Left ventricle myocardium inferior (tissue), 1 donor: Measurements from ENCODE around the gene THNSL1. TPM values are rescaled to one million over a fixed set of nuclear protein-coding genes. Genes with fewer than 3 reads are reported as not detected.

Experiments
- DNase-seq: peaks from one replicate; pipeline ENCODE4 v3.0.0-alpha.2; 2020
- H3K27ac ChIP-seq: fragments of 200-600 bp; replicated peaks from 2 replicates; pipeline ENCODE4 v1.8.0; 2021
- H3K27me3 ChIP-seq: fragments of 200-600 bp; 2 replicates; pipeline ENCODE4 v1.8.0; 2021; ENCODE audit warnings: low read depth
- H3K36me3 ChIP-seq: fragments of 200-600 bp; 2 replicates; pipeline ENCODE4 v1.8.0; 2021
- H3K4me1 ChIP-seq: fragments of 200-600 bp; 2 replicates; pipeline ENCODE4 v1.8.0; 2021
- H3K4me3 ChIP-seq: fragments of 200-600 bp; 2 replicates; pipeline ENCODE4 v1.8.0; 2021; ENCODE audit warnings: mild to moderate bottlenecking, moderate library complexity
- H3K9me3 ChIP-seq: fragments of 200-600 bp; replicated peaks from 2 replicates; pipeline ENCODE4 v1.8.0; 2021
- CTCF ChIP-seq: fragments of 200-600 bp; IDR thresholded peaks from 2 replicates; pipeline ENCODE4 v1.8.0; 2021; ENCODE audit warnings: antibody characterized with exemption, mild to moderate bottlenecking, borderline replicate concordance
- intact Hi-C: fragments of 100-400 bp; cut with micrococcal nuclease; formaldehyde crosslinking; loops from one replicate; pipeline ENCODE4 v1.11.0; 2022
- total RNA-seq: library from RNA; stranded (reverse); fragmentation: NEBNext Ultra II Directional; extraction: Animal tissue kit (Norgen Biotek cat#: 25700); gene quantifications from one replicate; pipeline ENCODE4 v1.2.1, GENCODE V29; 2021
- donor health status: DM: no; HTN: yes; CAD: no; lungs with severe emphysema.

THNSL1 gene
- total RNA-seq, 1 donor from 2014 or later: 5.3 TPM

- DNase-seq: no peak
- H3K9me3 ChIP-seq: no peaks in the 10 kb centered on the region
- H3K36me3 ChIP-seq: no peaks in the 10 kb centered on the region
- TF ChIP-seq CTCF: peak; percentile 33
- no peaks in the 10 kb centered on the region for H3K27me3 ChIP-seq
- H3K4me1 ChIP-seq: peaks cover 13% of the 10 kb centered on the region
- no peak overlapping the region for H3K4me3 ChIP-seq
- H3K27ac ChIP-seq: no peak overlapping the region
- intact Hi-C loops: loop anchor here (10.0 kb wide), 1 partner anchor 345 kb away; no protein-coding TSS in a partner anchor
Observed at GRCh38 chr10:24989867-24990266, 26.5 kb upstream of the THNSL1 start.

- Histone ChIP-seq H3K36me3 (no peaks in the 10 kb centered on the region), H3K27me3 (no peaks in the 10 kb centered on the region), H3K27ac (no peak overlapping the region), H3K9me3 (no peaks in the 10 kb centered on the region), H3K4me1 (peaks cover 10% of the 10 kb centered on the region), H3K4me3 (no peak overlapping the region)
- DNase-seq: no peak
- TF ChIP-seq CTCF: no peak
- intact Hi-C loops: no loop called here
Observed at GRCh38 chr10:24991298-24991697, 25.1 kb upstream of the THNSL1 start.

GRCh38 chr10:24992512-24993133 lies 23.8 kb upstream of the THNSL1 start:
- no peak for TF ChIP-seq CTCF
- Histone ChIP-seq H3K9me3 (no peaks in the 10 kb centered on the region), H3K27ac (no peak overlapping the region), H3K36me3 (no peaks in the 10 kb centered on the region), H3K27me3 (no peaks in the 10 kb centered on the region), H3K4me3 (no peak overlapping the region), H3K4me1 (peaks cover 10% of the 10 kb centered on the region)
- DNase-seq: no peak
- intact Hi-C loops: no loop called here

GRCh38 chr10:24993237-24993958 lies 23.0 kb upstream of the THNSL1 start:
- Histone ChIP-seq H3K9me3 (no peaks in the 10 kb centered on the region), H3K4me1 (peaks cover 10% of the 10 kb centered on the region), H3K27ac (no peak overlapping the region), H3K27me3 (no peaks in the 10 kb centered on the region), H3K36me3 (no peaks in the 10 kb centered on the region), H3K4me3 (no peak overlapping the region)
- no peak for TF ChIP-seq CTCF
- DNase-seq: no peak
- intact Hi-C loops: no loop called here

- H3K9me3 ChIP-seq: peaks cover 9% of the 10 kb centered on the region
- H3K4me3 ChIP-seq: no peak overlapping the region
- intact Hi-C loops: no loop called here
- H3K27ac ChIP-seq: no peak overlapping the region
- no peak for TF ChIP-seq CTCF
- no peak for DNase-seq
- H3K27me3 ChIP-seq: no peaks in the 10 kb centered on the region
- H3K36me3 ChIP-seq: no peaks in the 10 kb centered on the region
- no peaks in the 10 kb centered on the region for H3K4me1 ChIP-seq
Observed at GRCh38 chr10:24995072-24995471, 21.3 kb upstream of the THNSL1 start.
